Osteoblast (primary cell): ENCODE measurements around the gene ORM2. TPM values are rescaled to one million over a fixed set of nuclear protein-coding genes. Genes with fewer than 3 reads are reported as not detected.

Experiments used
- DNase-seq: peaks from one replicate; pipeline ENCODE4 v3.0.0; 2011; ENCODE audit warnings: low spot score, mixed read lengths; ENCODE audit not compliant: insufficient read length; ENCODE audit errors: missing footprints
- H2AFZ ChIP-seq: 2 replicates; pipeline ENCODE4 v1.6.0; 2011; ENCODE audit warnings: mild to moderate bottlenecking, low read length
- H3K27ac ChIP-seq: 2 replicates; pipeline ENCODE4 v1.5.1; 2011; ENCODE audit warnings: mild to moderate bottlenecking, low read depth, low read length, moderate library complexity
- H3K27me3 ChIP-seq: 2 replicates; pipeline ENCODE4 v1.6.0; 2012; ENCODE audit warnings: mild to moderate bottlenecking, control low read depth, inconsistent platforms, low read length, moderate library complexity; ENCODE audit not compliant: insufficient read depth
- H3K36me3 ChIP-seq: 2 replicates; pipeline ENCODE4 v1.5.1; 2011; ENCODE audit warnings: mild to moderate bottlenecking, low read length, control low read depth, moderate library complexity; ENCODE audit not compliant: insufficient read depth
- H3K4me1 ChIP-seq: 2 replicates; pipeline ENCODE4 v1.5.1; 2011; ENCODE audit warnings: mild to moderate bottlenecking, low read length, control low read depth, moderate library complexity; ENCODE audit not compliant: insufficient read depth
- H3K4me2 ChIP-seq: 2 replicates; pipeline ENCODE4 v1.6.0; 2011; ENCODE audit warnings: mild to moderate bottlenecking, low read length; ENCODE audit not compliant: insufficient read depth
- H3K4me3 ChIP-seq: fragments of 200-600 bp; sonication (generic); 3 replicates; pipeline ENCODE4 v1.5.1; 2012; ENCODE audit warnings: mild to moderate bottlenecking, low read length, inconsistent platforms; ENCODE audit not compliant: insufficient read depth
- H3K79me2 ChIP-seq: 2 replicates; pipeline ENCODE4 v1.6.0; 2012; ENCODE audit warnings: mild to moderate bottlenecking, low read length, control low read depth, inconsistent platforms; ENCODE audit not compliant: insufficient read depth
- H3K9me3 ChIP-seq: 2 replicates; pipeline ENCODE4 v1.5.1; 2011; ENCODE audit warnings: low read depth, low read length, control low read depth
- H4K20me1 ChIP-seq: 2 replicates; pipeline ENCODE4 v1.6.0; 2012; ENCODE audit warnings: mild to moderate bottlenecking, low read length, control low read depth; ENCODE audit not compliant: insufficient read depth
- total RNA-seq: library from RNA; depleted of rRNA; stranded (reverse); fragments of >200 nt; gene quantifications from 2 replicates; pipeline ENCODE4 v1.2.3, GENCODE V29; 2012
- TF ChIP-seq, protein P1 (sequence below): IDR thresholded peaks from 2 replicates; pipeline ENCODE4 v1.5.1; 2011; ENCODE audit warnings: mild to moderate bottlenecking, low read depth, low read length, moderate library complexity; ENCODE audit errors: extremely low read depth

Gene ORM2
- total RNA-seq, 1 donor = not detected

DNA sequence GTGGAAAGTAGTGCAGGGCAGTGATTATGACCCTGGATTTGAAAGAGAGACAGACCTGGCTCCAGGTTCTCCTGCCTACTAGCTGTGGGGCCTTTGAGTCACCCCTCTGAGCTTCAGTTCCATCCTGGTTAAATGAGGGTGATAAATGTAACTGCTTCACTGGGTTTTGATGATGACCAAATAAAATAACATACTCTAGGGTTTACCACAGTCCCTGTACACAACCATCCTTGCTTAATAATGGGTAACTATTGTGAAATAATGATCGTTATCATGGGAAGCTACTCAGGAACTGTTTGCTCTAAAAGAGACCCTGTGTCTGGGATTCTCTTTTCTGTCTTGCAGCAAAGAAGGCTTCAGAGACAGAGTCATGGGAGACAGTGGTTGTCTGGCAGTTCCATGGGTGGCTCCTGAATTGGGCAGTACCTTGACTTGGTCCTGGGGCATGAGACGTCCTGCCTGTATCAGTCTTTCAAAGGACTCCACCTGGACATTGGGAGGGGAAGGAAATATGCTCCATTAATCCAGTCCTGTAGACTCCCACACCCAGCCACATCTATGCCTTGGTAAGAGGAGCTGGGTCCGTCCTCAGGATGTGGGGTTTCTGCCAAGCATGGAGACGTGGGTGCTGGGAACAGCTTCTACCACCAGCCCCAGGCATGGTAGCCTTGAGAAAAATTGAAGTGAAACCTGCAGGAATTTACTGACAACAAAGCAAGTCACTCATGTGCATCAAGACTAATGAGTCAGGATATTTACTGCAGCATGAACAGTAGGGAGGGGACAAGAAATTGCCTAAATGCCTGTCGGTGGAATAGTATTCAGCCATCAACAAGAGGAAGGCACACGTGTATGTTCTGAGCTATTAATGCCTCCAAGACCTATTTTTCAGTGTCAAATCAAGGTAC is 34.7 kb downstream of the ORM2 start:
- Histone ChIP-seq H3K79me2 (no peaks in the 10 kb centered on the region), H3K4me2 (peak overlapping the region; percentile 60)

DNA sequence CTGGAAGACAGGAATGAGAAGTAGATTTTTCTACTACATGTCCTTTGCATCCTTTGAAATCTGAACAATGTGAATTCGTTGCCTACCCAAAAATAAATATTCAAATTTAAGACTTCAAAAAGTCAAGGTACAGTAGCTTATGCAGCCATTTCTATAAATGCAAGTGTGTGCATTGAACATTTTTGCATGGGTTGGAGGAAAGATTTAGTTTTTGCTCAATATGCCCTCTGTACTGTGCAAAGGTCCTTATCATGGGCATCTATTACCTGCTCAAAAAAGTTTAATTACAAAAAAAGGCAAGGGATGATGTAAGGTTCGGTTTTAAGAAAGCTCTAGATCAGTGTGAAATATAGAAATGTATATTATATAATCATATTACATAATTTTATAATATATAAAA is 35.5 kb downstream of the ORM2 start:
- Histone ChIP-seq H3K27ac (no peak overlapping the region), H3K27me3 (no peaks in the 10 kb centered on the region), H3K4me2 (no peak overlapping the region), H3K4me1 (peaks cover 30% of the 10 kb centered on the region), H4K20me1 (no peaks in the 10 kb centered on the region), H3K4me3 (no peak overlapping the region), H2AFZ (no peak overlapping the region), H3K36me3 (peaks cover 32% of the 10 kb centered on the region), H3K9me3 (no peaks in the 10 kb centered on the region), H3K79me2 (no peaks in the 10 kb centered on the region)
- TF ChIP-seq, protein P1, sequence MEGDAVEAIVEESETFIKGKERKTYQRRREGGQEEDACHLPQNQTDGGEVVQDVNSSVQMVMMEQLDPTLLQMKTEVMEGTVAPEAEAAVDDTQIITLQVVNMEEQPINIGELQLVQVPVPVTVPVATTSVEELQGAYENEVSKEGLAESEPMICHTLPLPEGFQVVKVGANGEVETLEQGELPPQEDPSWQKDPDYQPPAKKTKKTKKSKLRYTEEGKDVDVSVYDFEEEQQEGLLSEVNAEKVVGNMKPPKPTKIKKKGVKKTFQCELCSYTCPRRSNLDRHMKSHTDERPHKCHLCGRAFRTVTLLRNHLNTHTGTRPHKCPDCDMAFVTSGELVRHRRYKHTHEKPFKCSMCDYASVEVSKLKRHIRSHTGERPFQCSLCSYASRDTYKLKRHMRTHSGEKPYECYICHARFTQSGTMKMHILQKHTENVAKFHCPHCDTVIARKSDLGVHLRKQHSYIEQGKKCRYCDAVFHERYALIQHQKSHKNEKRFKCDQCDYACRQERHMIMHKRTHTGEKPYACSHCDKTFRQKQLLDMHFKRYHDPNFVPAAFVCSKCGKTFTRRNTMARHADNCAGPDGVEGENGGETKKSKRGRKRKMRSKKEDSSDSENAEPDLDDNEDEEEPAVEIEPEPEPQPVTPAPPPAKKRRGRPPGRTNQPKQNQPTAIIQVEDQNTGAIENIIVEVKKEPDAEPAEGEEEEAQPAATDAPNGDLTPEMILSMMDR = no peak
- DNase-seq = no peak

More for the DNA sequence above, 34.7 kb downstream of the ORM2 start:
- no peak overlapping the region for H3K4me3 ChIP-seq
- TF ChIP-seq, protein P1 = no peak
- H2AFZ ChIP-seq = no peak overlapping the region
- H3K4me1 ChIP-seq = peaks cover 30% of the 10 kb centered on the region
- H3K27me3 ChIP-seq = no peaks in the 10 kb centered on the region
- peaks cover 39% of the 10 kb centered on the region for H3K36me3 ChIP-seq
- peak overlapping the region; percentile 90 for H3K27ac ChIP-seq
- H3K9me3 ChIP-seq = no peaks in the 10 kb centered on the region
- peak; percentile 84 for DNase-seq
- no peaks in the 10 kb centered on the region for H4K20me1 ChIP-seq

DNA sequence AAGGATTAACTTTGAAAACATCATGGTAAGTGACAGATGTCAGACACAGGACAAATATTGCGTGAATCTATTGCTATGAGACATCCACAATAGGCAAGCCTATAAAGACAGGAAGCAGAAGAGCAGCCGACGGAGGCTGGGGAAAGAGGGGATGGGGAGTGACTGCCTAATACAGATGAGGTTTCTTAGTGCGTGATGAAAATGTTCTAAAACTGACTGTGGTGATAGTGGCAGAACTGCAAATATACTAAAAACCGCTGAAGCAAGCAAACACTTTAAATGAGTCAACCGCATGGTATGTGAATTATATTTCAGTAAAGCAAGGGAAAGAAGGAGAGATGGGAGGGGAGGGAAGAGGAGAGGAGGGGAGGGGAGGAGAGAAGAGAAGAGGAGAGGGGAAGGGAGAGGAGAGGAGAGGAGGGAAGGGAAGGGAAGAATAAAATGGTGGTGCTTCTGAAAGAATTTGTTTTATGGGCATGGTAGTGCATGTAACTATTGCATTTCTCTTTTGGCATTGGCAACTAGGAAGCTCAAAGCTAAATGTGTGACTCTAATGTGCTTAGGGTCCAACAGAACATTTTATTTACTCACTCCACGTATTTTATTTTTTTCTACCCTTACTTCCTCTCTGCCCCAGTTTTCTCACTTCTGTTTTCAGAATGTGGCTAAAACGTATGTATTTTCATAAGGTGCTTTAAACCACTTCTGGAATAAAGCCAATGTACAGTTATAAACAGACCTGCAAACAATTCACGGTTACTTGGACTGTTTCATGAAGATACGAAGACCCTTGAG is 36.9 kb downstream of the ORM2 start:
- Histone ChIP-seq H3K4me2 (peak overlapping the region; percentile 37), H3K36me3 (peaks cover 20% of the 10 kb centered on the region), H3K79me2 (no peaks in the 10 kb centered on the region)

More for the DNA sequence above, 36.9 kb downstream of the ORM2 start:
- H2AFZ ChIP-seq = no peak overlapping the region
- no peaks in the 10 kb centered on the region for H3K27me3 ChIP-seq
- TF ChIP-seq, protein P1 = no peak
- peak; percentile 96 for DNase-seq
- peaks cover 30% of the 10 kb centered on the region for H3K4me1 ChIP-seq
- H3K9me3 ChIP-seq = no peaks in the 10 kb centered on the region
- peak overlapping the region; percentile 67 for H3K27ac ChIP-seq
- H3K4me3 ChIP-seq = no peak overlapping the region
- H4K20me1 ChIP-seq = no peaks in the 10 kb centered on the region
